Left lung (tissue), 10 donors: ENCODE measurements around the gene NXT1. TPM values are rescaled to one million over a fixed set of nuclear protein-coding genes. Genes with fewer than 3 reads are reported as not detected.

Experiments
- ATAC-seq: fragments of 200-7000 bp; cut with Tn5 transposase; one replicate; pipeline ENCODE4 v1.9.1; 2020; ENCODE audit warnings: moderate library complexity
- DNase-seq, 4 donors: peaks; one replicate each; pipeline ENCODE4 v3.0.0-alpha.2; 2013 to 2020
- H3K27ac ChIP-seq, 2 donors: fragments of 200-600 bp; sonication (generic) in 1 of 2; one replicate each; pipeline versions ENCODE4 v1.5.0 to v1.8.0; 2020 to 2021
- H3K27me3 ChIP-seq, 2 donors: fragments of 200-600 bp; sonication (generic) in 1 of 2; one replicate each; pipeline versions ENCODE4 v1.5.0 to v1.8.0; 2020 to 2021
- H3K36me3 ChIP-seq, 2 donors: fragments of 200-600 bp; sonication (generic) in 1 of 2; one replicate each; pipeline versions ENCODE4 v1.5.0 to v1.8.0; 2020 to 2021
- H3K4me1 ChIP-seq, 2 donors: fragments of 200-600 bp; one replicate each; pipeline ENCODE4 v1.8.0; 2021
- H3K4me3 ChIP-seq, 2 donors: fragments of 200-600 bp; sonication (generic) in 1 of 2; one replicate each; pipeline versions ENCODE4 v1.5.0 to v1.8.0; 2020 to 2021; ENCODE audit warnings: mild to moderate bottlenecking in 1 of 2
- H3K9me3 ChIP-seq, 2 donors: fragments of 200-600 bp; sonication (generic) in 1 of 2; one replicate each; pipeline versions ENCODE4 v1.5.0 to v1.8.0; 2020 to 2021
- CTCF ChIP-seq, 2 donors: fragments of 200-600 bp; sonication (generic) in 1 of 2; IDR thresholded peaks; one replicate each; pipeline versions ENCODE4 v1.5.0 to v1.8.0; 2021; ENCODE audit warnings: antibody characterized with exemption in 2 of 2
- intact Hi-C, 2 donors: fragments of 100-400 bp; cut with DNase I; formaldehyde crosslinking; loops; one replicate each; pipeline versions ENCODE4 v1.11.2 to v1.14.2; 2022
- polyA plus RNA-seq, 6 donors: library from polyadenylated mRNA; unstranded; fragments of 120-200 nt; gene quantifications; one replicate each; pipeline ENCODE4 v1.2.1, GENCODE V29; 2013; ENCODE audit not compliant: insufficient read length in 6 of 6
- total RNA-seq, 2 donors: library from RNA; stranded (reverse); fragmentation: NEBNext Ultra II Directional; extraction: Animal tissue kit (Norgen Biotek cat#: 25700); gene quantifications; one replicate each; pipeline ENCODE4 v1.2.1, GENCODE V29; 2021
- donor health status: DM: no; HTN: yes; CAD: no.
- donor health status: DM: no; HTN: no; CAD: no.

Gene NXT1
- total and polyA plus RNA-seq, 8 donors, result 12.0 to 19.4 (median 16.2) TPM

DNA sequence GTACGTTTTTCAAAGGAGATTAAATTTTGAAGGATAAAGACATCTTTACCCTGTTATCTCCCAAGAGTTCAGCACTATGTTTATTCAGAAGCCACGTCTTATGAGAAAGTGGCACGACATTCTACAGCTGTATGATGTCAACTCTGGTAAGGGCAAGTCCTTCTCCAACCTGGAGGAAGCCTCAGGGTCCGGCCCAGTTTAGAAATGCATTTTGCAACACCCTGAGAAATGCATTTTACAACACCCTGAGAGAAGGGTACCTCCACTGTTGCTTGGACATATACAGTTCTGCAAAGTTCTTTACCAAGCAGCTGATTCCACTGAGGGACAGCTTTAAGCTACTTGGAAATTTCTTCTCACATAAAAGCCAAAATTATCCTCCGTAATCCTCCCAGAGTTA lies 53.2 kb downstream of the NXT1 start:
- DNase-seq, result no peak
- no peak for ATAC-seq
- Histone ChIP-seq H3K27ac (peak overlapping the region in 1 of 2 donors; percentile 33), H3K4me3 (no peak overlapping the region), H3K4me1 (peaks cover 0 to 29% of the 10 kb centered on the region in 2 donors), H3K27me3 (no peaks in the 10 kb centered on the region), H3K36me3 (peaks cover 0 to 16% of the 10 kb centered on the region in 2 donors), H3K9me3 (no peaks in the 10 kb centered on the region)
- no peak for TF ChIP-seq CTCF (IDR thresholded peaks at IDR 0.05)
- intact Hi-C loops, result no loop called here

- ATAC-seq (peak; percentile 53), DNase-seq (no peak)
- Histone ChIP-seq H3K4me3 (no peak overlapping the region), H3K36me3 (peaks cover 0 to 16% of the 10 kb centered on the region in 2 donors), H3K9me3 (no peaks in the 10 kb centered on the region), H3K27ac (peak overlapping the region in 1 of 2 donors; percentile 33), H3K27me3 (no peaks in the 10 kb centered on the region), H3K4me1 (peaks cover 0 to 25% of the 10 kb centered on the region in 2 donors)
- TF ChIP-seq CTCF (IDR thresholded peaks at IDR 0.05), result no peak
- intact Hi-C loops, result no loop called here
These were observed 53.6 kb downstream of the NXT1 start for GRCh38 chr20:23404196-23404595.

Other genes with a start within 250 kb of the NXT1 start
- gene GZF1, start 11.4 kb downstream of the NXT1 start, total RNA-seq, result 10 to 100 TPM; 13.4 to 18.0 TPM
- gene GZF1, start 11.4 kb downstream of the NXT1 start, polyA plus RNA-seq, result 10 to 100 TPM; 11.8 to 15.1 (median 13.0) TPM
- 10 to 100 TPM in 1 of 2 donors, 1 to 10 TPM in 1; 8.7 to 11.1 TPM for gene NAPB, start 70.7 kb downstream of the NXT1 start, total RNA-seq
- 10 to 100 TPM; 20.0 to 27.1 (median 24.1) TPM for gene NAPB, start 70.7 kb downstream of the NXT1 start, polyA plus RNA-seq
- gene CSTL1, start 88.9 kb downstream of the NXT1 start, total RNA-seq, result not detected
- not detected for gene CSTL1, start 88.9 kb downstream of the NXT1 start, polyA plus RNA-seq
- not detected for gene CST11, start 102.1 kb downstream of the NXT1 start, total RNA-seq
- gene CST11, start 102.1 kb downstream of the NXT1 start, polyA plus RNA-seq, result not detected
- gene CST8, start 140.3 kb downstream of the NXT1 start, total RNA-seq, result not detected
- not detected for gene CST8, start 140.3 kb downstream of the NXT1 start, polyA plus RNA-seq
- not detected for gene CST9L, start 217.7 kb downstream of the NXT1 start, total RNA-seq
- gene CST9L, start 217.7 kb downstream of the NXT1 start, polyA plus RNA-seq, result not detected